ENCODE measurements around the gene PRDM16.

GRCh38 chr1:3229081-3229725 lies 160.2 kb downstream of the PRDM16 start:
- TF ChIP-seq CTCF (conservative IDR thresholded peaks at IDR 0.05; ENCODE audit: low read depth in 2 of 2), result no peak
- no peak for TF ChIP-seq POLR2AphosphoS5 (IDR thresholded peaks at IDR 0.05; ENCODE audit: low read depth)
- no peak for TF ChIP-seq EZH2phosphoT487 (IDR thresholded peaks at IDR 0.05; ENCODE audit: unreplicated experiment)

Data from GM23338 (cell line).